ENCODE data around the gene SKAP2. TPM values are rescaled to one million over a fixed set of nuclear protein-coding genes. Genes with fewer than 3 reads are reported as not detected.

SKAP2 gene
- total RNA-seq, 1 donor from 2014 or later = 4.8 TPM

DNA sequence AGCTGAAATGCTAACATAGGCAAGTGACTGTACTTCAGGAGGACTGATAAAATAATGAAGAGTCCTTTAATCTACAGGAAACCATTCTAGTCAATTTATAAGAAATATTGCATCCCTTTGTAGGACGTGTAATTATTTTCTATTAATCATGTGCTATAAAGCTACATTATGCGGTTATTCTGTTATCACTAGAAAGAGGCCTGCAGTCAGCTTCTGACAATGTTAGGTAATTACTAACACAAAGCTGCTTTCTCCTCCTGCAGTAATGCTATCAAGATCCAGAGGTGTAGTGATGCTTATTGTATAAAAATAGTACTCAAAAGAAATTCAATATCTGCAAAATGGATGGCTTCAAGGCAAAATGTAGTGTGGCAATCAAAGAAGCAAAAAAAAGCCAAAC lies 191.1 kb downstream of the SKAP2 start:
- Mint-ChIP-seq H3K4me3 (ENCODE audit: unreplicated experiment) (no peak overlapping the region), H3K9me3 (ENCODE audit: low read depth) (no peaks in the 10 kb centered on the region), H3K4me1 (ENCODE audit: low read depth) (no peaks in the 10 kb centered on the region), H3K27me3 (ENCODE audit: low read depth) (peaks cover 29% of the 10 kb centered on the region), H3K27ac (ENCODE audit: unreplicated experiment) (no peak overlapping the region), H3K36me3 (ENCODE audit: low read depth) (no peaks in the 10 kb centered on the region)
- DNase-seq (ENCODE audit: low spot score) = no peak
- TF ChIP-seq, protein P1, sequence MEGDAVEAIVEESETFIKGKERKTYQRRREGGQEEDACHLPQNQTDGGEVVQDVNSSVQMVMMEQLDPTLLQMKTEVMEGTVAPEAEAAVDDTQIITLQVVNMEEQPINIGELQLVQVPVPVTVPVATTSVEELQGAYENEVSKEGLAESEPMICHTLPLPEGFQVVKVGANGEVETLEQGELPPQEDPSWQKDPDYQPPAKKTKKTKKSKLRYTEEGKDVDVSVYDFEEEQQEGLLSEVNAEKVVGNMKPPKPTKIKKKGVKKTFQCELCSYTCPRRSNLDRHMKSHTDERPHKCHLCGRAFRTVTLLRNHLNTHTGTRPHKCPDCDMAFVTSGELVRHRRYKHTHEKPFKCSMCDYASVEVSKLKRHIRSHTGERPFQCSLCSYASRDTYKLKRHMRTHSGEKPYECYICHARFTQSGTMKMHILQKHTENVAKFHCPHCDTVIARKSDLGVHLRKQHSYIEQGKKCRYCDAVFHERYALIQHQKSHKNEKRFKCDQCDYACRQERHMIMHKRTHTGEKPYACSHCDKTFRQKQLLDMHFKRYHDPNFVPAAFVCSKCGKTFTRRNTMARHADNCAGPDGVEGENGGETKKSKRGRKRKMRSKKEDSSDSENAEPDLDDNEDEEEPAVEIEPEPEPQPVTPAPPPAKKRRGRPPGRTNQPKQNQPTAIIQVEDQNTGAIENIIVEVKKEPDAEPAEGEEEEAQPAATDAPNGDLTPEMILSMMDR (IDR thresholded peaks at IDR 0.05) = no peak

DNA sequence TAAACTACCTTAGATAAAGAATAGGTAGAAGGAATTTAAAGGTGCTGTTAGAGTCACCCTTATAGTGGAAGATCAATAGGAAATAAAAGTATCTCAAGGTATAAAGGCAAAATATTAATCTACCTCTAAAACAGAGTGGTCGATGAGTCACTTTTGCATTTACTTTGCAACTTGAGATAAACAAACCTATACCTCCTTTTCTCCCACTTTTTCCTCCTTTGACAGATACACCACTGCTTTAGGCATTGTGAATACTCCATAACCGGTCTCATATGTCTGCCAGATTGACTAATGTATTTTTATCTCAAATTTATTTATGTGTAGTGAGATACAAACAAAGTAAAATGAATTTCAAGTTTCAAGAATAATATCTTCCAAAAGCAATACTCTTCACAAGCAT lies 193.5 kb downstream of the SKAP2 start:
- Mint-ChIP-seq H3K27ac (ENCODE audit: unreplicated experiment) (no peak overlapping the region), H3K9me3 (ENCODE audit: low read depth) (no peaks in the 10 kb centered on the region), H3K4me3 (ENCODE audit: unreplicated experiment) (no peak overlapping the region), H3K27me3 (ENCODE audit: low read depth) (peaks cover 25% of the 10 kb centered on the region), H3K4me1 (ENCODE audit: low read depth) (peaks cover 3% of the 10 kb centered on the region), H3K36me3 (ENCODE audit: low read depth) (no peaks in the 10 kb centered on the region)
- TF ChIP-seq, protein P1 (IDR thresholded peaks at IDR 0.05) = no peak
- DNase-seq (ENCODE audit: low spot score) = no peak

DNA sequence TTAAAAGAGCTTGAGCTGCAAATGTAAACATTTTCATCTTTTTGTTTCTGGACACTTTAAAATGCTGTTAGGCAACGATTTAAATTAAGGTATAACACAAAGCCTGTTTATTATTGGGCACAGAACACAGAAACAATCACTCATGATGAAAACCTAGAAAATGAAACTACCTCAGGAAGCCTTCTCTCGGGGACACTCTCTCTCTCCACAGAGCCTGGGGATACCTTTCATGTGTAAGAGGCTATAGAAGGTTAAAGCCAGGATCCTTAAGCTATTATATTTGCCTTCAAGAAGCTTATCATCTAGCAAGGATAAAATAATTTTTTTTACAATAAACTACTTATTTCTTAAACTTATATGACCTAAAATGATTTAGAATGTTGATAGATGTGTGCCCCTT lies 194.1 kb downstream of the SKAP2 start:
- no peak overlapping the region for H3K4me3 Mint-ChIP-seq (ENCODE audit: unreplicated experiment)
- H3K27ac Mint-ChIP-seq (ENCODE audit: unreplicated experiment) = no peak overlapping the region
- peaks cover 3% of the 10 kb centered on the region for H3K4me1 Mint-ChIP-seq (ENCODE audit: low read depth)

DNA sequence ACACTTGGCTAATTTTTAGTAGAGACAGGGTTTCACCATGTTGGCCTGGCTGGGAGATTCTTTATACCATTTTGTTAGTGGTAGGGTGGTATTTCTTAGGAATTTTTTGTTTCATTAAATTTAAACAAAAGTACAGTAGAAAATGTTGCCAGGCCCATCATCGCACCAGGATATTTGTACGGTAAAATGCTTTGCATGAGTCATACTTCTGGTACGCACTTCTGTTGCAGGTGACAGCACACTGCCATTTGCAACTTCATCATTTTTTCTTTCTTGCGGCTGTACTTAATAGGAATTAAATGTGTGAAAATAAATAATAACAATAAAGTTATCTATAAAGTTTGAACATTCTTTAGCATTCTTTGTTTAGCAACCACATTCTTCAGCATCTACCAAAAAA lies 195.6 kb downstream of the SKAP2 start:
- Mint-ChIP-seq H3K4me3 (ENCODE audit: unreplicated experiment) (no peak overlapping the region), H3K27me3 (ENCODE audit: low read depth) (peaks cover 32% of the 10 kb centered on the region), H3K9me3 (ENCODE audit: low read depth) (no peaks in the 10 kb centered on the region), H3K36me3 (ENCODE audit: low read depth) (no peaks in the 10 kb centered on the region), H3K4me1 (ENCODE audit: low read depth) (peaks cover 3% of the 10 kb centered on the region), H3K27ac (ENCODE audit: unreplicated experiment) (no peak overlapping the region)
- DNase-seq (ENCODE audit: low spot score) = no peak
- TF ChIP-seq, protein P1 (IDR thresholded peaks at IDR 0.05) = no peak

More for the DNA sequence above, 194.1 kb downstream of the SKAP2 start:
- TF ChIP-seq, protein P1 (IDR thresholded peaks at IDR 0.05) = no peak
- Mint-ChIP-seq H3K9me3 (ENCODE audit: low read depth) (no peaks in the 10 kb centered on the region), H3K27me3 (ENCODE audit: low read depth) (peaks cover 28% of the 10 kb centered on the region), H3K36me3 (ENCODE audit: low read depth) (no peaks in the 10 kb centered on the region)
- DNase-seq (ENCODE audit: low spot score) = no peak

DNA sequence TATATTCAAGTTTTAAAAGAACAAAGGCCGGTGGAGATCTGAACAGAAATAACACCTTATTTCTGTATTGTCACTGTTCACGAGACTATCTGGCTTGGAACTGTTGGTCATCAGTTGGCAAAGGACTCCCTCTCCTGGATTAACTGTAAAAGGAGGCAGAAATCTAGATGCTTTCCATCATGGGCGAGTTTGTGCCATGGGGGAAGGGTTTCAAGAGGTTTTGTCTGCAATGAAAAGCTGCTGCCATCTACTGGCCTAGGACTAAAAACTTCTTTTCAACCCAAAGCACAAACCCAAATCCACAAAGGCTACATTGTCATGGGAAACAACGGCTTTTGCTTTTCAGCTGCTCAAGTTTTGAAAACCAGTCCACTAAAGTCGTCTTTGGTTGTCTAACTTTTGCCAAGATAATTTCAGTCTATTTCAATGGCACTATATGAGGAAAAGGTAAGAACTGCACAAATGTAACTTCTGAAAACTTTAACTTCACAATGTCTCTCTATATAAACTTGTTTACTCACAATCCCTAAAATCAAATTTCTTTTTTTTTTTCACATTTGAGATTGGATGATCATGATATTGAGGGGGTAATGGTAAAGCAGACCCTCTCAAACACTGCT lies 196.8 kb downstream of the SKAP2 start:
- Mint-ChIP-seq H3K27me3 (ENCODE audit: low read depth) (peaks cover 33% of the 10 kb centered on the region), H3K27ac (ENCODE audit: unreplicated experiment) (no peak overlapping the region), H3K4me3 (ENCODE audit: unreplicated experiment) (no peak overlapping the region), H3K9me3 (ENCODE audit: low read depth) (no peaks in the 10 kb centered on the region), H3K4me1 (ENCODE audit: low read depth) (peaks cover 3% of the 10 kb centered on the region), H3K36me3 (ENCODE audit: low read depth) (no peaks in the 10 kb centered on the region)
- TF ChIP-seq, protein P1 (IDR thresholded peaks at IDR 0.05) = peak; percentile 95
- no peak for DNase-seq (ENCODE audit: low spot score)

Measured in chondrocyte (in vitro differentiated cells).